Glomerular visceral epithelial cell (primary cell): ENCODE data around the gene POTEJ.
"Not testable (repeated sequence)": the region's sequence is repeated elsewhere in the genome, so short reads cannot be mapped to it uniquely, and the experiment has no call there.

ENCODE experiments used
- DNase-seq: peaks from one replicate; pipeline ENCODE4 v3.0.0-alpha.2; 2016; ENCODE audit errors: extremely low spot score

The POTEJ gene

DNA sequence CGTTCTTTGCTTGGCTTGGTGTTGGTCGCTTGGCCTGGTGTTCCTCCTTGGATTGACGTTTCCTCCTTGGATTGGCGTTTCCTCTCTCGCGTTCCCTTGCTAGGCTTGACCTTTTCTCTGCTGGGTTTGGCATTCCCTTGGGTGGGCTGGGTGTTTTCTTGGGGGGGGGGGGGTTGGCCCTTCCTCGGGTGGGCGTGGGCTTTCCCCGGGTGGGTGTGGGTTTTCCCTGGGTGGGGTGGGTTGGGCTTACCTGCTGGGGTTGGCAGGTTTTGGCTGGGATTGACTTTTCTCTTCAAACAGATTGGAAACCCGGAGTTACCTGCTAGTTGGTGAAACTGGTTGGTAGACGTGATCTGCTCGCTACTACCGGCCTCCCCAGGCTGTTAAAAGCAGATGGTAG, at the start of gene POTEJ:
TSS of gene POTEJ (plus strand) at position 301 of the 400 bp plus-strand sequence. CDS start at position 394, 93 bp downstream.
- not testable (repeated sequence) for DNase-seq

GRCh38 chr2:130566165-130566564, 45.1 kb upstream of the POTEJ start:
- not testable (repeated sequence) for DNase-seq

GRCh38 chr2:130571929-130572328, 39.3 kb upstream of the POTEJ start:
- not testable (repeated sequence) for DNase-seq

GRCh38 chr2:130574230-130574629, 37.0 kb upstream of the POTEJ start:
- not testable (repeated sequence) for DNase-seq

- not testable (repeated sequence) for DNase-seq
These were observed 34.9 kb upstream of the POTEJ start for GRCh38 chr2:130576209-130576784.

DNA sequence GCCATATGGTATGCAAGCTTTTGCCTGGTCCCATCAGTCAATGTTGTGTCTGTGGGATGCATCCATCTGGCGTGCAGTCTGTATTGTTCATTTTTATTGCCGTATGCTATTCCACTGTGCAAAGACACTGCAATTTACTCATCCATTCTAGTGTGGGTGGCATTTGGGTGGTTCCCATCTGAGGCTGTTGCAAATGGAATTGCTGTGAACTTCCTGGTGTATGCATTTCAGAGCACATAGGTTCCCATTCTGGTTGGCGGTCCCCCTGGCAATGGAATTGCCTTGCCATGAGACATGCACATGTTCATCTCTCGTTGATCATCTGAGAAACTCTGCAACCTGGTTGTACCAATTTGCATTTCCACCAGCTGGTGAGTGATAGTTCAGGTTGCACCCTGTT, 33.7 kb upstream of the POTEJ start:
- DNase-seq, result not testable (repeated sequence)

DNA sequence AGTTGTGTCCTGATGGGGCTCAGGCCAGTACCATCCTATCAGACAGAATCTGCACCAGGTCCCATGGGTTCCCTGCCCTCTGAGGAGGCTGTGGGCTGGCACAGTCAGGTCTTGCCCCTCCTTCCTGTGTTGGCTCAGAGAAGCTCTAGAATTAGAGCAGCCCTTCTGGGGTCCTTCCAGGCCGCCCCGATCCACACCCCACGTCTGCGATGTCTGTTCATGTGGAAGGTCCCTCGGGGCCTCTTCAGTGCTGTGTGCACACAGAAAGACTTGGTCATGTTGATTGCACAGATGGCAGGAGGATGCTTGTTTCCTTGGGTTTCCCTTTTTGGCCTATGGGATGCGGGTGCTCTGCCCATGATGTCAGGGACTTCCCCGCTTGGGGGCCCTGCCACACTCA, 32.1 kb upstream of the POTEJ start:
- DNase-seq, result not testable (repeated sequence)

DNA sequence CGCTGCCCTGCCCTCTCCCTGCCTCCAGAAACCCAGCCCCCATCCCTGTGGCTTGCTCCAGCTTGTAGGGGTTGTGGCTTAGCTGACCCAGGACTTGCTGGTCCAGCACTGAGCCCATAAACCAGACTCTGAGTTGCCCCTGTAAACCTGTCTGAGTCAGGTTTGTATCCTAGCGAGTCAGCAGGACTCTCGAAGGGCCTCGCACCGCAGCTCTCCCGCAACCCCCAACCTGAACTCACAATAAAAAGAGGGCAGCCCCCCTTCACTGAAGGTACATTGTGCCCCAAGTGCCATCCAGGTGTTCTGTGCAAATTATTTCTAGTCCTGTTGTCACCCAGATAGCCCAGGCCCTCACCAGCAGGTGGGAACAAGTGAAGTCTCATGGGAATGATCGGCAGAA, 29.7 kb upstream of the POTEJ start:
- not testable (repeated sequence) for DNase-seq

DNA sequence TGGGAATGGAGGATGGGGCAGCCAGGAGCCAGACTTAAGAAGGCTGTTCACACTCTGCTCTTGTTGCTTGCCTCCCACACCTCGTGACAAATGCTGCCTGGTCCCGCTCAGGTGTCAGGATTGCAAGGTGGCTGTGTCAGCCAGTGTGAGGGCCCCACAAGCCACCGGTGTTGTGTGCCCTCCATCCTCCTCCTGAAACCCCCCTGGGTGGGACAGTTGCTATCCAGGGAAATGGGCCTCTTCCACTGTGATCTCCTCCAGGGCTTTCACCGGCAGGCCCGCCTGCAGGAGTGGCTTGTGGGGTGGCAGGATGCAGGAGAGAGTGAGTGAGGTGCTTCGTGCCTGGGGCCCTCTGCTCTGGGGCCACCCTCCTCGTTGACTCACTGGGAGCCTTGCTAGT, 28.3 kb upstream of the POTEJ start:
- not testable (repeated sequence) for DNase-seq

DNA sequence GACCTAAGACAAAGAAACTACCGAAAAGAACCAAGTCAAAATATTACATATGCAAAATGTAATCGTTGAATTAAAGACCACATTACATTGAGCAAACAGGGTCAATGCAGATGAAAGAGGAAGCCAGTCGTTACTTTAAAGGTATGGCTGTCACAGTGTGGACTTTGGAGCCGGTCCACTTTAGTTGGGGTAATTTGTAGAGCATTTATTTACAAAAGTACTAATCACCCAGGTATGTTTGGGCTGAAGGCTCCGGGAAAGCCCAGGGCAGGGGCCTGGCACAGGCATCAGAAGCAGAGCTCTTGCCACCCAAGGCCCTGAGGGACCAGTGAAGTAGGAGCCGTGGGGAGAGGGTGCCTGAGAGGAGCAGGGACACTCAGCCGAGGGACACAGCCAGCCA, 27.7 kb upstream of the POTEJ start:
- not testable (repeated sequence) for DNase-seq

DNA sequence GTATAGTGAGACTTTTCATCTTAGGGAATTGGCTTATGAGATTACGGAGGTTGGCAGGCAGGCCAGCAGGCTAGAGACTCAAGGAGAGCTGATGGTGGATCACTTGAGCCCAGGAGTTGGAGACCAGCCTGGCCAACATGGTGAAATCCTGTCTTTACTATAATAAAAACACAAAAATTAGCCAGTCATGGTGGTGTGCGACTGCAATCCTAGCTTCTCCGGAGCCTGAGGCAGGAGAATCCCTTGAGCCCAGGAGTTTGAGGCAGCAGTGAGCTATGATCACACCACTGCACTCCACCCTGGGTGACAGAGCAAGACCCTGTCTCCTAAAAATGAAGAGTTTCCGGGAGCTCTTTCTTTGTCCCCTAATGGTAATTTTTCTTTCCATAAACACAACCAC, 26.5 kb upstream of the POTEJ start:
- not testable (repeated sequence) for DNase-seq

GRCh38 chr2:130588688-130589458, 22.4 kb upstream of the POTEJ start:
- not testable (repeated sequence) for DNase-seq

DNA sequence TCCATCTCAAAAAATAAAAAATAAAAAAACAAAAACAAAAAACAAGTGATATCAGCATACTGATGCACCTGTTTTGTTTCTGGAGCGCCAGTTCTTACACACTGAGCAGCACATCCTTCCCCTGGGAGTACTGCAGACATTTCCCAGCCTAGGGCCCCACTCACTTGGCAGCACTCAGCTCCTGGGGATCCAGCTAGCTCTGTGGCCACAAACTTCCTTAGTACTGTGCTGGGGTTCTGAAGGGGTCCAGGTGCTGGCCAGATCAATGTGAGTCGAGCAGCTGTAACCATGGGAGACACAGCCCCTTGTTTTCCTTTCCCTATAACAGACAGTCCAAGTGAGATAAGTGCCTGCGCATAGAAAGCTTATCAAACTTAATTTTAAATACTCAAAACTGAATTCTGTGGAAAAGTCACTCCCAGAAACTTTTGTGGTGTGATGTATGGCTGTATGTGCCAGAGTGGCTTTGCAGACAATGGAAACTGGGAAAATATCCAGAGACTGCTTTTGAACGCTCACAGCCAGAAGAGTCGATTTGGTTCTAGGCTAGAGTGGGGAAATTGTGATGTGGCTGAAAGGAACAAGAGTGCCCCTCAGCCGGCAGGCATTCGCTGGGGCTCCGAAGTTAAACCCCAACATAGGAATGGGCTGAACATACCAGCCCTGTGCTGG, 20.9 kb upstream of the POTEJ start:
- DNase-seq, result not testable (repeated sequence)

- DNase-seq, result not testable (repeated sequence)
These were observed 20.3 kb upstream of the POTEJ start for GRCh38 chr2:130590842-130591359.

GRCh38 chr2:130592791-130593414, 18.3 kb upstream of the POTEJ start:
- DNase-seq, result not testable (repeated sequence)

DNA sequence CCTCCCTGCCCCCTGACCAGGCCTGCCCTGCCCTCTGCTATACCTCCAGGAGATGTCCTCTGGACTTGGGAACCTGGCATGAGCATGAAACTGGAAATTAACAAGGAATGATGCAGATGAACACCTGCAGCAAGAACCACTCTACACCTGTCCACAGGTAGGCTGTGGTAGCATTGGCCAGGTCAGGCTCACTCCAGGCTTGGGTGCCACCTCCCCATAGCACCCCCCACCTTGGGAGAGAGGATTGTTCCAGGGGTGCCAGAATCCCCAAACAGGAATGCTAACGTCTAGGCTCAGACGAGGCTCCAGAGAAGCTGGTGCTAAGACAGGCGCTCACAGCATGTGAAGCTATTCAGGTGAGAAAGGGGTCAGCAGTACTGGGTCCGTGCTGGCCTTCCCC, 17.2 kb upstream of the POTEJ start:
- not testable (repeated sequence) for DNase-seq

DNA sequence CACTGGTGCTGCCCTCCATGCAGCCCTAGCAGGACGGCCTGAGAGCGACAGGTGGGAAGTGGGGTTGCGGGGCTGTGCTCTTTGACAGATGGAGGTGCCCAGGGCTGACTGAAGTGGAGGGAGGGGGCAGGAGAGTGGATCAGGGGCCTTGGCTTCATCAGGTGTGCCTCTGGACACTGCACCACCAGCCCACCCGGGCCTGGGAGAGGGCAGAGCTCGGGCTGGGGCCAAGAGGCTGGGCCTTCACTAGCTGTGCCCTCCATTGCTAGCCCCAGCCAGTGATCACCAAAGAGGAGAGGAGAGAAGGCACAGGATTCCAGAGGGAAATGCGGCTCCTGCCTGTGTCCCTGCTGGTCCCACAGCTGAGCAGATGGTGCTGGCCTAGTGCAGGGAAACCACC, 14.5 kb upstream of the POTEJ start:
- DNase-seq, result not testable (repeated sequence)

- not testable (repeated sequence) for DNase-seq
These were observed 13.2 kb upstream of the POTEJ start for GRCh38 chr2:130597994-130598393.

GRCh38 chr2:130598463-130598862, 12.8 kb upstream of the POTEJ start:
- DNase-seq, result not testable (repeated sequence)

GRCh38 chr2:130599393-130599792, 11.8 kb upstream of the POTEJ start, which contains the start of gene CFC1:
CFC1 (minus strand) TSS chr2:130599575; CDS start chr2:130599287, 288 bp downstream.
- not testable (repeated sequence) for DNase-seq

DNA sequence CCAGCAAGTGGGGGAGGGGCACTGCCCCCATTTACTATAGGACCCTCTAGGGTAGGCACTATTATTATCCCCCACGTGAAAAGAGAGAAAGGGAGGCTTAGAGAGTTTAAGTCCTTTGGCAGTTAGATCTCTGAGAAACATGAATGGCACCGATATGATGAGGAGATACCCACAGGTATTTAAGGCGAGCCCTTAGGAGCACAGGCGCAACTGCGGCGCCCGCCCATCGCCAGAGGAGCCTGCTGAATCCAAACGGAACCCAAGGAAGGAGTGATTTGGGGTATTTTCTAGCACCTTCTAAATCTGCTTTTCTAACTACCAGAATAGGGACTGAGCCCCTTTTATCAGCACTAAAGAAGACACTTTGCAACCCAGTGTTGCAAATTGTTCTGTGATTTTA, 11.3 kb upstream of the POTEJ start:
- DNase-seq, result not testable (repeated sequence)
